WTC11 (cell line): Measurements from ENCODE around the gene IFNAR2.

ENCODE experiments used
- CREB1 ChIP-seq: sonication (generic); formaldehyde crosslinking; IDR thresholded peaks from 2 replicates; pipeline ENCODE4 v1.8.0; 2023; ENCODE audit warnings: mild to moderate bottlenecking, missing genetic modification reagents
- ELF4 ChIP-seq: sonication (generic); formaldehyde crosslinking; IDR thresholded peaks from 2 replicates; pipeline ENCODE4 v1.8.1; 2022; ENCODE audit warnings: low read depth, mild to moderate bottlenecking, moderate library complexity, missing genetic modification reagents
- TCF7 ChIP-seq: sonication (generic); formaldehyde crosslinking; IDR thresholded peaks from 2 replicates; pipeline ENCODE4 v1.8.0; 2022; ENCODE audit warnings: mild to moderate bottlenecking, low read depth, missing genetic modification reagents, moderate library complexity
- ZNF121 ChIP-seq: sonication (generic); formaldehyde crosslinking; IDR thresholded peaks from 2 replicates; pipeline ENCODE4 v1.8.0; 2023; ENCODE audit warnings: missing genetic modification reagents
- ZNF138 ChIP-seq: sonication (generic); formaldehyde crosslinking; conservative IDR thresholded peaks from 2 replicates; pipeline ENCODE4 v1.8.1; 2022; ENCODE audit warnings: mild to moderate bottlenecking, moderate library complexity, missing genetic modification reagents

- no peak for TF ChIP-seq TCF7 (CRISPR knock-in tag)
- TF ChIP-seq ELF4 (CRISPR knock-in tag): no peak
- no peak for TF ChIP-seq ZNF138 (CRISPR knock-in tag)
- TF ChIP-seq CREB1 (CRISPR knock-in tag): no peak
- TF ChIP-seq ZNF121: no peak
Measured at GRCh38 chr21:33189237-33189636, 40.5 kb upstream of the IFNAR2 start.
